NCI-H69 (cell line): ENCODE data around the gene GLT8D1.
"Not testable (repeated sequence)": the region's sequence is repeated elsewhere in the genome, so short reads cannot be mapped to it uniquely, and the experiment has no call there.

Experiments
- DNase-seq: peaks from one replicate; lab custom pipeline; 2025; lab: John Stamatoyannopoulos, UW

Gene GLT8D1

GRCh38 chr3:52679811-52680210, 25.8 kb downstream of the GLT8D1 start:
- DNase-seq: no peak

- DNase-seq: no peak
Observed at GRCh38 chr3:52679199-52679538, 26.4 kb downstream of the GLT8D1 start.

GRCh38 chr3:52678265-52679198, 27.1 kb downstream of the GLT8D1 start:
- DNase-seq: no peak

GRCh38 chr3:52676201-52676600, 29.4 kb downstream of the GLT8D1 start:
- DNase-seq: not testable (repeated sequence)

GRCh38 chr3:52671676-52672075, 33.9 kb downstream of the GLT8D1 start:
- no peak for DNase-seq

- no peak for DNase-seq
Observed at GRCh38 chr3:52670621-52671521, 34.7 kb downstream of the GLT8D1 start.

- no peak for DNase-seq
Observed at GRCh38 chr3:52663098-52663497, 42.5 kb downstream of the GLT8D1 start.

- DNase-seq: no peak
Observed at GRCh38 chr3:52660046-52660445, 45.5 kb downstream of the GLT8D1 start.

GRCh38 chr3:52655895-52656294, 49.7 kb downstream of the GLT8D1 start:
- no peak for DNase-seq

GRCh38 chr3:52651592-52651991, 54.0 kb downstream of the GLT8D1 start:
- DNase-seq: no peak

- no peak for DNase-seq
Observed at GRCh38 chr3:52650439-52650838, 55.2 kb downstream of the GLT8D1 start.

GRCh38 chr3:52649461-52650210, 56.0 kb downstream of the GLT8D1 start:
- DNase-seq: no peak

- DNase-seq: no peak
Observed at GRCh38 chr3:52645549-52645948, 60.0 kb downstream of the GLT8D1 start.
